HG02970 (cell line): ENCODE data around the gene GSTM4.

Experiments
- ATAC-seq: cut with Tn5 transposase; IDR thresholded peaks from one replicate; pipeline ENCODE4 v1.9.1; 2021; ENCODE audit warnings: mild to moderate bottlenecking, moderate library complexity, moderate number of reproducible peaks; ENCODE audit not compliant: unreplicated experiment, low FRiP score

GSTM4 gene

DNA sequence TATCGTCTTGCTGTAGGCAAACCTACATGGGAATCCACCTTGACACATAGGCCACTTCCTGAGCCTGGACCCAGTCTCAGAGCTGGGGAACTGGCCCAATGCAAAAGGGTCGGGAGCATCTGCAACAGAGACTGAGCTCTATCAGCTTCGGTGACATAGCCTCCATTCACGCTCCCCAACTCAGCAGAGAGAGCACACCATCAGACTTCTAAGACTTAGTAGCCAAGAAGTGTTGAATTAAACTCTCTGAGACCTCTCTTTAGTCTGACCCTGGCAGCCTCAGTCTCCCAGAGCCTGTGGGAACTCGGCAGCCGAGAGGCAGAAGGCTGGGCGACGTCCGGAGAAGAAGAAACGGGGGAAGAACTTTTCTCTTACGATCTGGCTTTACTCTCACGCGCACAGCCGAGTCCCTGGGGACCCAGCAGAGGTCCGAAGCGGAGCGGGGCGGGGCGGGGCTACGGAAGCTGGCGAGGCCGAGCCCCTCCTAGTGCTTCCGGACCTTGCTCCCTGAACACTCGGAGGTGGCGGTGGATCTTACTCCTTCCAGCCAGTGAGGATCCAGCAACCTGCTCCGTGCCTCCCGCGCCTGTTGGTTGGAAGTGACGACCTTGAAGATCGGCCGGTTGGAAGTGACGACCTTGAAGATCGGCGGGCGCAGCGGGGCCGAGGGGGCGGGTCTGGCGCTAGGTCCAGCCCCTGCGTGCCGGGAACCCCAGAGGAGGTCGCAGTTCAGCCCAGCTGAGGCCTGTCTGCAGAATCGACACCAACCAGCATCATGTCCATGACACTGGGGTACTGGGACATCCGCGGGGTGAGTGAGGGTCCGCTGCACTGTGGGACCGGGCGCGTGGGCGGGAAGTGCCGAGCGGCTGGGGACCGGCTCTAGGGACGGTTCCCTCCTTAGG lies at the start of gene GSTM4:
GSTM4 (plus strand) TSS at position 485 of the 905 bp plus-strand sequence; CDS start at position 776, 291 bp downstream.
- ATAC-seq: peak; percentile 82

GRCh38 chr1:109609881-109610280 lies 46.0 kb upstream of the GSTM4 start:
- ATAC-seq: no peak

DNA sequence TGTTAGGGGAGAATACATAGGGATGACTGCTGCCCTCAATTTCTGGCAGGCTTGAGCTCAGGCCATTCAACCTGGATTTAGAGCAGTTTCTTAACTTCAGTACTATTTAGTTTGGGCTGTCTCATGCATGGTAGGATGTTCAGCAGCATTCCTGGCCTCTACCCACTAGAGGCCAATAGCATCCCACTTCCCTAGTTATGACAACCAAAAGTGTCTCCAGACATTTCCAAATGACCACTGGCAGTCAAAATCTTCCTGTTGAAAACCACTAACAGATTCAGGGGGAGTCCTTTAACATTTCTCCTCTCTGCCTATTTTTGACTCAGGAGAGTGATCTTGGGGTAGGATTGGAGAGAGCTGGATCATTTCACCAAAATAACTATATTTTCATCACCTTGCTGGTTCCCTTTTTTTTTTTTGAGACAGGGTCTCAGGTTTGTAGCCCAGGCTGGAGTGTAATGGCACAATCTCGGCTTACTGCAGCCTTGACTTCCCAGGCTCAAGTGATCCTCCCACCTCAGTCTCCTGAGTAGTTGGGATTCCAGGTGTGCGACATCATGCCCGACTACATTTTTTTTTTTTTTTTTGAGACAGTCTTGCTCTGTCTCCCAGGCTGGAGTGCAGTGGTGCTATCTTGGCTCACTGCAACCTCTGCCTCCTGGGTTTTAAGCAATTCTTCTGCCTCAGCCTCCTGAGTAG lies 45.1 kb upstream of the GSTM4 start:
- ATAC-seq: no peak

GRCh38 chr1:109611308-109611990 lies 44.5 kb upstream of the GSTM4 start:
- no peak for ATAC-seq

DNA sequence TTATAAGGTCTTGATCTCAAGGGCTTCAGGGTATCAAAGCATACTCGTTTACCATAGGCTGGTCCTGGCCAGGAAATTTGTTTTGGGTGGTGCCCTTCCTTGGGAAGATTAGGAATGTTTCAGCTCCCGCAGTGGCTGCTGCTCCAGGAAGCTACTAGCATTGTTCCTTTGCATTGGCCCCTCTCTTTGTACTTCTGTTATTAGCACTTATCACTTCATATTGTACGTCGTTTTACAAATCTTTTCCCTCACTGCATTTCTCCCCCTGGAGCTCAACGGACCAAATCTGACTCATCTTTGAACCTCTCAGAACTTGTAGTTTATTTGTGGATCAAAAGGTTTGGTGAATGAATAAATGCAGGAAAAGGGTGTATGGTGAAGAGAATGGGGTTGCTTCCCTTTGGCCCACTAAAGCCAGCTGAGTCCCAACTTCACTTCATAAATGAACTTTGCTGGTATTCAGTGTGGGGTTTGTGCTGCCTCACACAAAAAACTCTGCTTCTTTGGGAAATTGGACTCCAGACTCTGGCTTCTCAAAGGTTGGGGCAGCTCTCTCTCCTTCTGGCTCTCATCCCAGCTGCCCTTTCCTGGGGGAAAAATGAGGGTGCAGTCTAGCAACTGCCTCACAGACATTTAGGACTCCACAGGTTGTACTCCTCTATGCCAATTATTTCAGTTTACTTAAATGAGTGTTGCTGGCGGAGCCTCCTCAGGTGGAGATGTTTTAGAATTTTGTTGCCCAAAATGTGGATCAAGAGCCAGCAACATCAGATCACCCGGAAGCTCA lies 42.3 kb upstream of the GSTM4 start:
- no peak for ATAC-seq

DNA sequence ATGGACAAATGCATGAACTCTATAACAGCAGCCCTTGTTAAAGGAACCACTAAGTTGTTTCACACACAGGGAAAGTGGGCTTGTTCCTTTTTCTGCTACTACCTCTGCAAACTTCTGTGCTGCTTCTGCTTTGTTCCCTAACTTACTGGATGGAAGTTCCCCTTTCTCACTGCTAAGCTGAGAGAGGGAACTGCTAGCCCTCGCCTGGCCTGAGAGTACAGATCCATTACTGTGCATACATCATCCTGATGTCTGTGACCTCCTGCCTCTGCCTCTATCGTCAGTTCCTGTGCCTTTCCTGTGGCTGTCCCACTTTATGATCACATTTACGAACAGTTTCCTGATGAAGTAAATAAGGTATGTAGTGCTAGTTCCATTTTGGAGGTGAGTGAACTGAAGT lies 40.0 kb upstream of the GSTM4 start:
- ATAC-seq: no peak

DNA sequence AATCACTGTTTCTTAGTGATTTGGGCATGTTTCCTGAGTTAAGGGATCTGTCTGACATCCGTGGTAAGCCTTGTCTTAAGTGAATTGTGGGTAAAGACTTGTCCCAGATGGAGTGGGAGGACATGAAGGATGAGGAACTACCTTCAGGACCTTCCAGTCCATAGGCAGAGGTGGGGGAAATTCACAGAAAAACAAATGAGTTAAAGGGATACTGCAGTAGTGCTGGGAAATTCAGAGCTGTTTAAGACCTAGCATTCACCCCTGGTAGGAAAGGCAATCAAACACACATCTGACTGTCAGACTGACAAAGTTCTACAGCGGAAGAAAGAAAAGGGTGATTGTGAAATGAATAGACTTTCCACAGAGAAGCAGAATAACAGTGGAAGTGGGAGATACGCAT lies 39.5 kb upstream of the GSTM4 start:
- no peak for ATAC-seq

DNA sequence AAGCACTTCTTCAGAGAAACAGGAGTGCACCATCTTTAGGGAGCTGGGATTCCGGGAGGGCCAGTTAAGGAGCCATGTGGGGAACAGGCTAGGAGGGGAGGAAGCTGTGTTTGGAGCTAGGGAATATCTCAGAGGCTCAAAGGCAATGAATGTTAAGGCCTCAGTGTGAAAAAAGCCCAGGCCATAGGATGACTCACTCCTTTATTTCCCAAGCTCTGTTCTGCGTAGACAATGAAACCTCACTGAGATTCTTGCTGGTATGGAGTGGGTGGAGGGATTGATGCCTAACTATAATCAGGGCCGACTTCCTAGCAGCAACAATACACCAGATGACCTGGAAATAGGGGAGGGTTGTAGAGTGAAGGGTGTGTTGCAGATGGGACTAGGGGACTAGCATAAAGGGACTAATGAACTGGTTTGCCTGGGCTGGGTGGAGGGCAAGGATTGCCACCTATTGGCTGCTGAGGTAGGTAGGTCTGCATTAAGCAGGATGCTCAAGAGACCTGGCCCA lies 38.6 kb upstream of the GSTM4 start:
- no peak for ATAC-seq

GRCh38 chr1:109618661-109619575 lies 37.0 kb upstream of the GSTM4 start:
- ATAC-seq: no peak

DNA sequence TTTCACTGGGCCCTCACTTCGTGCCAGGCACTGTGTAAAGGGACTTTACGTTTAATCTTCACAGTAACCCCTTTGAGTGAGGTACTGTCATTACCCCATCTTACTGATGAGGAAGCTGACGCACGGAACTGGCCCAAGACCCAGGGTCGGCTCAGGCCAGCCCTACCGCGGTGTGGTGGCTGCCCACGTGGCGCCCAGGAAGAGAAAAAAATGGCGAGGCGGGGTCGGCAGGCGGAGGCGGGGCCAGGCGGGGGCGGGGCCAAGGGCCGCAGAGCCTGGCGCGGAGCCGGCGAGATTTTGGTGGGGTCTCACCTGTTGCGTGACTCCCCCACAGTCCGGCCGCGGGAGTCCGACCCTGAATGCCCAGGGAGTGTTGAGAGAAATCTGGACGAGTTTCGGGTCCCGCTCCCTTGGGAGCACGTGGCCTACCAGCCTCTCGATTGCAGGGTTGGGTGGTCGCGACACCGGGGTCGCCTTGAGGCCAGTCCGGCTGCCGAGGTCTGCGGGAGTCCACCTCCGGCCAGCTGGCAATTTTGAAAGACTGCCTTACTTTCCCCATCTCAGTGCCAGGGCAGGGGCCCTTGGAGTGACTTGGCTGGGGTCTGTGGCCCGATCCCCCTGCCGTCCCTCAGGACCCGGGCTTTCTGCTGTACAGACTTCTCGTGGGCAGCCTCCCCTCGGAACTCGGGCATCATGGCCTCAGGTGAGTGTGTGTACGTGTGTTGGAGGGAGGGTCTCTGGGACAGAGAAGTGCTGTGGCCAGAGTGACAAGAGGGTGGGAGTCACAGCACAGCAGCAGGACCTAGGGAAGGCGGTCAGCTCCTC lies 36.1 kb upstream of the GSTM4 start, which contains the start of the genes AMPD2 and GNAT2:
AMPD2 (plus strand) TSS at position 262 of the 825 bp plus-strand sequence. CDS start 1,339 bp downstream, outside the sequence.
GNAT2 (minus strand) TSS at position 41 of the 825 bp plus-strand sequence. CDS start 6,746 bp downstream, outside the sequence.
- ATAC-seq: peak; percentile 52

- ATAC-seq: no peak
Measured at GRCh38 chr1:109620401-109620791, 35.5 kb upstream of the GSTM4 start.

DNA sequence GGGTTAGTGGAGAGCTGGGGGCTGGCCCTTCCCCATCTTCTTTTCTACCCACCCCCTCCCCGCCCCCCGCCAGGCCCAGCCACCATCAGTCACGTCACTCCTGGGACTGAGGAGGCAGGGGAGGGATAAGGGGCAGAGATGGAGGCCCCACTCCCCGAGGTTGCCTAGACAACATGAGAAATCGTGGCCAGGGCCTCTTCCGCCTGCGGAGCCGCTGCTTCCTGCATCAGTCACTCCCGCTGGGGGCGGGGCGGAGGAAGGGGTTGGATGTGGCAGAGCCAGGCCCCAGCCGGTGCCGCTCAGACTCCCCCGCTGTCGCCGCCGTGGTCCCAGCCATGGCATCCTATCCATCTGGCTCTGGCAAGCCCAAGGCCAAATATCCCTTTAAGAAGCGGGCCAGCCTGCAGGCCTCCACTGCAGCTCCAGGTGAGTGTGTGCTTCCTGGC lies 35.0 kb upstream of the GSTM4 start:
- peak; percentile 52 for ATAC-seq

- no peak for ATAC-seq
Measured at GRCh38 chr1:109621379-109622136, 34.3 kb upstream of the GSTM4 start.

- no peak for ATAC-seq
Measured at GRCh38 chr1:109622137-109622892, 33.6 kb upstream of the GSTM4 start.

GRCh38 chr1:109622895-109623294 lies 33.0 kb upstream of the GSTM4 start:
- ATAC-seq: no peak

- ATAC-seq: no peak
Measured at GRCh38 chr1:109623601-109624161, 32.2 kb upstream of the GSTM4 start.
